HEK293T (cell line): ENCODE measurements around the gene PLXNA2.

Source experiments
- BHLHE40 ChIP-seq: fragments of 450-650 bp; IDR thresholded peaks from 2 replicates; pipeline ENCODE4 v1.6.1; 2016; ENCODE audit warnings: mild to moderate bottlenecking, moderate library complexity, borderline replicate concordance
- FOXA1 ChIP-seq: fragments of 450-650 bp; IDR thresholded peaks from 2 replicates; pipeline ENCODE4 v1.6.1; 2016; ENCODE audit warnings: mild to moderate bottlenecking
- FOXK2 ChIP-seq: fragments of 450-650 bp; IDR thresholded peaks from 2 replicates; pipeline ENCODE4 v1.6.1; 2016; ENCODE audit warnings: mild to moderate bottlenecking
- FOXM1 ChIP-seq: fragments of 450-650 bp; IDR thresholded peaks from 2 replicates; pipeline ENCODE4 v1.6.1; 2017; ENCODE audit warnings: mild to moderate bottlenecking, borderline replicate concordance
- HDGF ChIP-seq: fragments of 450-650 bp; IDR thresholded peaks from 2 replicates; pipeline ENCODE4 v1.6.1; 2017; ENCODE audit warnings: antibody characterized with exemption, borderline replicate concordance
- LEF1 ChIP-seq: fragments of 450-650 bp; IDR thresholded peaks from 2 replicates; pipeline ENCODE4 v1.6.1; 2017; ENCODE audit warnings: mild to moderate bottlenecking, borderline replicate concordance
- NFRKB ChIP-seq: fragments of 450-650 bp; IDR thresholded peaks from 2 replicates; pipeline ENCODE4 v1.6.1; 2016; ENCODE audit warnings: mild to moderate bottlenecking, moderate library complexity
- PKNOX1 ChIP-seq: fragments of 450-650 bp; IDR thresholded peaks from 2 replicates; pipeline ENCODE4 v1.6.1; 2016
- SP1 ChIP-seq: fragments of 450-650 bp; IDR thresholded peaks from 2 replicates; pipeline ENCODE4 v1.6.1; 2017
- SUZ12 ChIP-seq: fragments of 450-650 bp; IDR thresholded peaks from 2 replicates; pipeline ENCODE4 v1.6.1; 2016; ENCODE audit warnings: mild to moderate bottlenecking
- TARDBP ChIP-seq: fragments of 450-650 bp; IDR thresholded peaks from 2 replicates; pipeline ENCODE4 v1.6.1; 2016
- ZNF384 ChIP-seq: fragments of 450-650 bp; IDR thresholded peaks from 2 replicates; pipeline ENCODE4 v1.6.1; 2016

GRCh38 chr1:208069317-208069716 is 174.9 kb downstream of the PLXNA2 start:
- no peak for TF ChIP-seq BHLHE40
- no peak for TF ChIP-seq HDGF
- TF ChIP-seq TARDBP: no peak
- TF ChIP-seq SP1: no peak
- TF ChIP-seq LEF1: no peak
- TF ChIP-seq FOXK2: no peak
- TF ChIP-seq NFRKB: no peak
- no peak for TF ChIP-seq SUZ12
- TF ChIP-seq FOXM1: no peak
- TF ChIP-seq PKNOX1: no peak
- TF ChIP-seq FOXA1: no peak
- no peak for TF ChIP-seq ZNF384
